GM18951 (cell line): ENCODE measurements around the gene MTMR10.
A peak's percentile ranks its signal among the peaks of the same experiment; 100 is the strongest.

Experiments used
- POLR2A ChIP-seq: IDR thresholded peaks from 4 replicates; pipeline ENCODE4 v1.6.1; 2011; ENCODE audit warnings: mild to moderate bottlenecking; ENCODE audit not compliant: insufficient read length, insufficient read depth; ENCODE audit errors: extremely low read depth
- in situ Hi-C: fragments of 300-500 bp; cut with MboI; formaldehyde crosslinking; loops from one replicate; pipeline ENCODE4 v1.12.0; 2022; ENCODE audit warnings: low sequenced_read_pairs, mixed read lengths, inconsistent platforms; ENCODE audit not compliant: unreplicated experiment

Gene MTMR10

DNA sequence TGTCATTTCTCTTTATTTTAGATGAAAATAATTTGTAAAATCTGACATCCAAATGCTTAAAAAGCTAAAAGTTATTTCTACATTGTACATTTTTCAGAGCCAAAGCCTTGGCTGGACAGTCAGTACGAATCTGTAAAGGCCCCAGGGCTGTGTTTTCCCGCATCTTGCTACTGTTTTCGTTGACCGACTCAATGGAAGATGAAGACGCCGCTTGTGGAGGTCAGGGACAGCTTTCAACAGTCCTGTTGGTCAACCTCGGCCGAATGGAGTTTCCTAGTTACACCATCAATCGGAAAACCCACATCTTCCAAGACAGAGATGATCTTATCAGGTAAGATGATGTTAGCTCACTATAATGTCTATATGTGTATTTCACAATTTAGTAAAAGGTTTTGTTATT, 77.7 kb downstream of the MTMR10 start:
- no peak for TF ChIP-seq POLR2A
- in situ Hi-C loops = no loop called here

DNA sequence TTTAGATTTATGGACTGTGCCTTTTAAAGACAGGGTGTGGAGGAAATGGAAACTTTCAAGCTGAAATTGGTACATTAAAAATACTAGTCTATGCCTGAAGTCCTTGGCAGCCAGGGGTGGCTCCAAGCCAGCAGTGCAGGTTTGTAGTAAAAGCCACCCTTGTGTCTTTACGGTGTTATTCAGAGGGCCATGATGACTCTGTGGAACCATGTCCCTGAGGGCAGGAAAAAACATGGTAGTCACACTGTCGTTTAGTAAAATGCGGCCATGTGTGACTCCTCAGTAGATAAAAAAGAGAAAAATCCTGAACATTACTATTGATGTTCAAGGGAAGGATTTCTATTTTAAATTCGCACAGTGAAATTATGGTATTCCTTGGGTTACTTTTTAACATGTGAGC, 85.1 kb downstream of the MTMR10 start:
- in situ Hi-C loops = no loop called here
- TF ChIP-seq POLR2A = no peak

DNA sequence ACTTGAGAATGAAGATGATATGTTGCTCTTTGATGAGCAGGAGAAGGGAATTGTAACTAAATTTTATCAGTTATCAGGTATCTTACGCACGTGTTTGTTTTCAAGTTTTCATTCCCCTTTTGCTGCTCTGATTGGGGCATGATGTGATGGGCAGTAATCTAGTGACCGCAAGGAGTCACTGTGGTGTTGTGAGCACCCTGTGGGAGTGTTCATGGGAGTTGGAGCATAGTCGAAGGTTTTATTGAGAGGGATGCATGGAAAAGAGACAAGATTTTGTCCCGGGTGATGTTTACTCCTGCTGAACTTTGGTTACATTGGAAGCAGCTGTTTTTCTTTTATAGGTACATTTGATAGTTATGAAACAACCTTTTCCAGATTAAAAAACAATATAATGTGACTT, 85.6 kb downstream of the MTMR10 start:
- in situ Hi-C loops = no loop called here
- TF ChIP-seq POLR2A = no peak

- in situ Hi-C loops = no loop called here
Measured at GRCh38 chr15:30904812-30905211, 86.6 kb downstream of the MTMR10 start.

DNA sequence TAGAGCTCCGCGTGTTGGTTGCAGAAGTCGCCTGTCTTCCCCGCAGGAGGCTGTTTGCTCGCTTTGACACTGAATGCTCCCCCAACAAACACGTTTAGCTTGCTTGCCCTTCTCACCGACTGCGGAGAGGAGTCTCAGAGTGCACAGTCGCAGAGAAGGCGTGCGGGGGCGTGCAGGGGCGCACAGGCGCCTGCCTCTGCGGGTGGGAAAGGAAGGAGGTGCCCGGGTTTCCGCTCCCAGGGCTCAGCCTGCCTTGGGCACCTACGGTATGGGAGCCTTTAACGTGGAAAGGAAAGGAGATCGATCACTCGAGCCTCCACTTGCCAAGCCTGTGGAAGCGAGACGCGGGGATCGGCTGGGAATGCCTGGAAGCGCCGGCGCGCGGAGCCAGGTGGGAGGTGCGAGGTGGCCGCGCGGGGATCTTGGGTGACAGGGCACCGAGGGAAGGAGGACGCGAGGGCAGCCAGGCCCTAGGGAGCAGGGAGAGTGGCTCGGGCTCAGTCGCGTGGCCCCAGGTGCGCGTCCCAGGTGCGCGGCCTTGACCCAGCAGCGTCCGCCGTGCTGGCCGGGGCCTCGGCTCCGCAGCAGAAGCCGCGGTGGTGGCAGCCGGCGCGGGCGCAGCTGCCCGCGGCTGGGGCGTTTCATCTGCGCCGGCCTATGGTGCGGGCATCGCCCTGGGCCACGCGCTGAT, 87.8 kb downstream of the MTMR10 start, which contains the start of gene FAN1:
Gene FAN1 (plus strand): TSS at position 419 of the 691 bp plus-strand sequence. CDS start 749 bp downstream, outside the sequence.
- peak; percentile 84 for TF ChIP-seq POLR2A
- in situ Hi-C loops = no loop called here

More at GRCh38 chr15:30904812-30905211, 86.6 kb downstream of the MTMR10 start:
- TF ChIP-seq POLR2A = no peak

DNA sequence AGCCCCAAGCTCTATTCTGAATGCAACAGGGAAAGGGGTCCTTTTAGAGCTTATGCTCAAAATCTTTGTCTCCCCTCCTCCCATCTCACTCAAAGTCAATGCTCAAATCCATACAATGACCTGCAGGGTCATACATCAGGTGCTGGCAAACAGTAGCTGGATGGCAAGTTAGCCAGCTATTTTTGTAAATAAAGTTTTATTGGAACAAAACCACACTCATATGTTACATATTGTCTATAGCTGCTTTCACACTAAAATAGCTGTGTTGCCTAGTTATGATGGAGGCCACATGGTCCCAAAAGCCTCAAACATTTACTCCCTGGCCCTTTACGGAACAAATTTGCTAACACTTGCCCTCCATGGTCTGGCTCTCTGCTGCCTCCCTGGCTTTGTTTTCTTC, 89.5 kb downstream of the MTMR10 start:
- TF ChIP-seq POLR2A = no peak
- in situ Hi-C loops = no loop called here

DNA sequence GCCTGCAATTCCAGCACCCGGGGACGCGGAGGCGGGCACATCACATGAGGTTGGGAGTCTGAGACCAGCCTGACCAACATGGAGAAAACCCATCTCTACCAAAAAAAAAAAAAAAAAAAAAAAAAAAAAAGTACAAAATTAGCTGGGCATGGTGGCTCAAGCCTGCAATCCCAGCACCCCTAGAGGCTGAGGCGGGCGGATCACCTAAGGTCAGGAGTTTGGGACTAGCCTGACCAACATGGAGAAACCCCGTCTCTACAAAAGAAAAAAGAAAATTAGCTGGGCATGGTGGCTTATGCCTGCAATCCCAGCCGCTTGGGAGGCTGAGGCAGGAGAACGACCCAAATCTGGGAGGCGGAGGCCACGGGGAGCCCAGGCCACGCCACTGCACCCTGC, 95.2 kb downstream of the MTMR10 start:
- TF ChIP-seq POLR2A = no peak
- in situ Hi-C loops = loop anchor here (25.0 kb wide), 1 partner anchor 591 kb away; no protein-coding TSS in a partner anchor

DNA sequence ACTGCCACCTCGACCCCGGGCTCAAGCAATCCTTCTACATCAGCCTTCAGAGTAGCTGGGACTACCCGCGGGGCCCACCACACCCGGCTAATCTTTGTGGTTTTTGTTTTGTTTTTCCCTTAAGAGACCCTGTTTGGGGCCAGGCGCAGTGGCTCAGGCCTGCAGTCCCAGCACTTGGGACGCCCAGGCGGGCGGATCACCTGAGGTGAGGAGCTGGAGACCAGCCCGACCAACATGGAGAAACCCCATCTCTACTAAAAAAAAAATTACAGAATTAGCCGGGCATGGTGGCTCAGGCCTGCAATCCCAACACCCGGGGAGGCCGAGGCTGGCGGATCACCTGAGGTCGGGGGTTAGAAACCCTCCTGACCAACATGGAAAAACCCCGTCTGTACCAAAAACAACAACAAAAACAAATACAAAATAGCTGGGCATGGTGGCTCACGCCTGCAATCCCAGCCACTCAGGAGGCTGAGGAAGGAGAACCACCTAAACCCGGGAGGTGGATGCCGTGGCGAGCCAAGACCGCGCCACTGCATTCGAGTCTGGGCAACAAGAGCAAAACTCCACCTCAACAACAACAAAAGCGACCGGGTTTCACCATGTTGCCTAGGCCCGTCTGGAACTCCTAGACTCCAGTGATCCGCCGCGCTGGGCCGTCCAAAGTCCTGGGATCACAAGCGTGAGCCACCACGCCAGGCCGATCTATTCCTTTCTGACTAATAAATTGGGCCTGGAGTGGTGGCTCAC, 95.8 kb downstream of the MTMR10 start:
- in situ Hi-C loops = loop anchor here (25.0 kb wide), 1 partner anchor 592 kb away; no protein-coding TSS in a partner anchor
- no peak for TF ChIP-seq POLR2A

- in situ Hi-C loops = loop anchor here (25.0 kb wide), 1 partner anchor 598 kb away; no protein-coding TSS in a partner anchor
- TF ChIP-seq POLR2A = no peak
Measured at GRCh38 chr15:30889196-30889595, 102.2 kb downstream of the MTMR10 start.
